A549 (cell line): Measurements from ENCODE around the gene GNA12. TPM values are rescaled to one million over a fixed set of nuclear protein-coding genes. Genes with fewer than 3 reads are reported as not detected.

Source experiments
- ATAC-seq, 2 experiments: fragments of 200-7000 bp in 1 of 2; fragments of >200 bp in 1 of 2; cut with Nextera tagmentation in 1 of 2; cut with Tn5 transposase in 1 of 2; 3 replicates each; pipeline versions ENCODE4 v1.8.0 to v1.9.1; 2018 to 2020; ENCODE audit warnings: mild to moderate bottlenecking in 1 of 2, moderate library complexity in 1 of 2
- CTCF ChIA-PET: fragments of 300-600 bp; sonication (Branson Sonifier 250); formaldehyde crosslinking; extraction: SDS; loops from one replicate; lab custom pipeline; 2021; ENCODE audit warnings: antibody characterized with exemption, inconsistent platforms; lab: Yijun Ruan, JAX
- POLR2A ChIA-PET: fragments of 350-600 bp; formaldehyde crosslinking; extraction: SDS; loops from one replicate; lab custom pipeline; 2021; ENCODE audit warnings: antibody characterized with exemption, inconsistent platforms; lab: Yijun Ruan, JAX
- DNase-seq, 2 experiments: peaks; one replicate each; pipeline versions ENCODE4 v3.0.0 to v3.0.0-alpha.2; 2011 to 2016; ENCODE audit warnings: low read depth in 1 of 2, low spot score in 1 of 2
- FAIRE-seq: peaks from 2 replicates; lab custom pipeline; 2011; peaks lifted over from hg19 to GRCh38; lab: Jason Lieb, UNC
- H3K27ac ChIP-seq, 2 experiments: fragments of >200 bp; sonication (Bioruptor Twin); formaldehyde crosslinking; 3 replicates each; pipeline ENCODE4 v1.5.1; 2016 to 2017
- H3K4me1 ChIP-seq: fragments of >200 bp; sonication (Bioruptor Twin); formaldehyde crosslinking; 3 replicates; pipeline ENCODE4 v1.6.1; 2016
- H3K4me2 ChIP-seq: fragments of >200 bp; sonication (Bioruptor Twin); formaldehyde crosslinking; 3 replicates; pipeline ENCODE4 v1.6.1; 2016
- H3K4me3 ChIP-seq: fragments of >200 bp; sonication (Bioruptor Twin); formaldehyde crosslinking; 3 replicates; pipeline ENCODE4 v1.5.1; 2016
- H3K9me3 ChIP-seq: fragments of >200 bp; sonication (Bioruptor Twin); formaldehyde crosslinking; 3 replicates; pipeline ENCODE4 v1.6.1; 2016
- CBX8 ChIP-seq: fragments of 200-600 bp; sonication (generic); IDR thresholded peaks from 2 replicates; pipeline ENCODE4 v1.6.1; 2016
- CHD4 ChIP-seq: fragments of 200-600 bp; sonication (generic); IDR thresholded peaks from 2 replicates; pipeline ENCODE4 v1.6.1; 2016; ENCODE audit warnings: antibody characterized with exemption, mild to moderate bottlenecking, borderline replicate concordance
- EHF ChIP-seq: fragments of 250-450 bp; sonication (Bioruptor Pico); IDR thresholded peaks from 2 replicates; pipeline ENCODE4 v1.5.0; 2020; ENCODE audit warnings: mild to moderate bottlenecking
- EP300 ChIP-seq, 2 experiments: fragments of >200 bp; sonication (Bioruptor Twin); formaldehyde crosslinking; IDR thresholded peaks; 2 replicates in 1 of 2; 3 replicates in 1 of 2; pipeline ENCODE4 v1.6.1; 2016 to 2017
- FOSB ChIP-seq: fragments of 250-450 bp; sonication (Bioruptor Pico); IDR thresholded peaks from 2 replicates; pipeline ENCODE4 v1.5.0; 2020; ENCODE audit warnings: mild to moderate bottlenecking, moderate library complexity
- FOSL2 ChIP-seq, 2 experiments: fragments of 450-650 bp in 1 of 2; fragments of >200 bp in 1 of 2; sonication (Bioruptor Twin) in 1 of 2; formaldehyde crosslinking; IDR thresholded peaks; 2 replicates each; pipeline versions ENCODE4 v1.5.0 to v1.6.1; 2016 to 2020; ENCODE audit warnings: mild to moderate bottlenecking in 1 of 2, moderate library complexity in 1 of 2
- FOXS1 ChIP-seq: fragments of 250-450 bp; sonication (Bioruptor Pico); IDR thresholded peaks from 2 replicates; pipeline ENCODE4 v1.5.0; 2020; ENCODE audit warnings: mild to moderate bottlenecking, moderate library complexity
- GATA3 ChIP-seq: IDR thresholded peaks from 2 replicates; pipeline ENCODE4 v1.6.1; 2012; ENCODE audit warnings: borderline replicate concordance
- HOXB13 ChIP-seq: fragments of 250-450 bp; sonication (Bioruptor Pico); IDR thresholded peaks from 2 replicates; pipeline ENCODE4 v1.5.0; 2020; ENCODE audit warnings: low read depth, mild to moderate bottlenecking, moderate library complexity
- HOXB5 ChIP-seq: fragments of 250-450 bp; sonication (Bioruptor Pico); IDR thresholded peaks from 2 replicates; pipeline ENCODE4 v1.5.0; 2020; ENCODE audit warnings: mild to moderate bottlenecking, moderate library complexity
- JUN ChIP-seq, 2 experiments: fragments of >200 bp; sonication (Bioruptor Twin); formaldehyde crosslinking; IDR thresholded peaks; 2 replicates in 1 of 2; 3 replicates in 1 of 2; pipeline ENCODE4 v1.6.1; 2016 to 2017
- JUNB ChIP-seq: fragments of >200 bp; sonication (Bioruptor Twin); formaldehyde crosslinking; IDR thresholded peaks from 2 replicates; pipeline ENCODE4 v1.6.1; 2016
- MAFK ChIP-seq: fragments of 450-650 bp; IDR thresholded peaks from 2 replicates; pipeline ENCODE4 v1.6.1; 2014; ENCODE audit not compliant: partially characterized antibody
- MAZ ChIP-seq: fragments of 150-350 bp; IDR thresholded peaks from 2 replicates; pipeline ENCODE4 v1.6.1; 2014; ENCODE audit warnings: antibody characterized with exemption, low read depth, low read length, borderline replicate concordance
- MYC ChIP-seq: IDR thresholded peaks from 2 replicates; pipeline ENCODE4 v1.6.1; 2012; ENCODE audit warnings: mild to moderate bottlenecking, inconsistent platforms, low read length, improper control_type of control experiment, borderline replicate concordance
- PBX3 ChIP-seq: IDR thresholded peaks from 2 replicates; pipeline ENCODE4 v1.6.1; 2012
- POLR2AphosphoS2 ChIP-seq: conservative IDR thresholded peaks from 2 replicates; pipeline ENCODE4 v1.6.1; 2012; ENCODE audit warnings: low read length, improper control_type of control experiment, inconsistent platforms
- RAD21 ChIP-seq, 2 experiments: fragments of >200 bp in 1 of 2; sonication (Bioruptor Twin) in 1 of 2; formaldehyde crosslinking in 1 of 2; IDR thresholded peaks in 1 of 2; conservative IDR thresholded peaks in 1 of 2; 2 replicates in 1 of 2; 3 replicates in 1 of 2; pipeline ENCODE4 v1.6.1; 2012 to 2018; ENCODE audit warnings: inconsistent platforms in 1 of 2
- RARB ChIP-seq: fragments of 250-450 bp; sonication (Bioruptor Pico); IDR thresholded peaks from 2 replicates; pipeline ENCODE4 v1.8.0; 2021; ENCODE audit warnings: mild to moderate bottlenecking, moderate library complexity
- RCOR1 ChIP-seq: fragments of 150-350 bp; IDR thresholded peaks from 2 replicates; pipeline ENCODE4 v1.6.1; 2014; ENCODE audit warnings: antibody characterized with exemption, low read length, low read depth
- RNF2 ChIP-seq: fragments of 200-600 bp; sonication (generic); IDR thresholded peaks from 2 replicates; pipeline ENCODE4 v1.6.1; 2016; ENCODE audit warnings: low read depth, mild to moderate bottlenecking, antibody characterized with exemption, moderate library complexity, borderline replicate concordance
- SMC3 ChIP-seq: fragments of >200 bp; sonication (Bioruptor Twin); formaldehyde crosslinking; IDR thresholded peaks from 3 replicates; pipeline ENCODE4 v1.6.1; 2018; ENCODE audit warnings: inconsistent platforms
- ZC3H11A ChIP-seq: fragments of 450-650 bp; IDR thresholded peaks from 2 replicates; pipeline ENCODE4 v1.6.1; 2014; ENCODE audit warnings: antibody characterized with exemption, mild to moderate bottlenecking
- ZFP36 ChIP-seq: fragments of 450-650 bp; IDR thresholded peaks from 2 replicates; pipeline ENCODE4 v1.6.1; 2014; ENCODE audit warnings: borderline replicate concordance; ENCODE audit not compliant: partially characterized antibody
- ZNF302 ChIP-seq: fragments of 250-450 bp; sonication (Bioruptor Pico); IDR thresholded peaks from 2 replicates; pipeline ENCODE4 v1.9.0; 2021; ENCODE audit warnings: inconsistent platforms, mild to moderate bottlenecking, moderate library complexity
- WGBS: methylation state at CpG from one replicate; pipeline ENCODE4 v1.1.6; 2017; ENCODE audit errors: missing lambda C conversion rate; 5-methylcytosine and 5-hydroxymethylcytosine counted together
- polyA plus RNA-seq, 4 experiments: library from polyadenylated mRNA; depleted of rRNA in 3 of 4; stranded (reverse); fragments of >200 nt; fragmentation: RNase III in 1 of 4; extraction: RNeasy Plus Mini Kit Qiagen cat#74134 plus additional on column Dnase treatment in 1 of 4; gene quantifications; 2 replicates in 3 of 4; 3 replicates in 1 of 4; pipeline ENCODE4 v1.2.3, GENCODE V29; 2011 to 2017

Gene GNA12
- polyA plus RNA-seq, 2 of the 4 experiments (the other 2 are of a cell fraction), result 33.0 to 43.7 TPM

GRCh38 chr7:2862831-2863361, 18.8 kb upstream of the GNA12 start:
- no peak; a peak in 1 of 6 replicates for ATAC-seq
- CTCF ChIA-PET, result interaction anchor here (0.9 kb wide), 1 partner anchor 10 kb away, joined by 3 read pairs; no protein-coding TSS in a partner anchor
- TF ChIP-seq ZC3H11A (no peak), RNF2 (no peak), GATA3 (no peak), FOSL2 (IDR thresholded peaks at IDR 0.05) (no peak), FOSL2 (CRISPR knock-in tag; IDR thresholded peaks at IDR 0.05) (no peak), FOXS1 (CRISPR knock-in tag) (no peak), FOSB (CRISPR knock-in tag) (no peak)

GRCh38 chr7:2861509-2861908, 17.4 kb upstream of the GNA12 start:
- CTCF ChIA-PET, result interaction anchor here (0.6 kb wide), 1 partner anchor 21 kb away, joined by 3 read pairs; no protein-coding TSS in a partner anchor
- no peak for FAIRE-seq
- Histone ChIP-seq H3K4me3 (no peak overlapping the region), H3K9me3 (no peaks in the 10 kb centered on the region), H3K27ac (no peak overlapping the region; a peak in 1 of 6 replicates), H3K4me1 (peaks cover 13% of the 10 kb centered on the region), H3K4me2 (no peak overlapping the region)
- no peak for TF ChIP-seq RAD21 (conservative IDR thresholded peaks at IDR 0.05 in 1 of 2, IDR thresholded peaks at IDR 0.05 in 1 of 2)
- no peak for TF ChIP-seq RCOR1
- TF ChIP-seq SMC3, result no peak
- no peak for TF ChIP-seq ZNF302
- TF ChIP-seq MAZ, result no peak
- TF ChIP-seq RARB (CRISPR knock-in tag), result no peak
- TF ChIP-seq CHD4, result no peak
- TF ChIP-seq HOXB5, result no peak
- no peak for TF ChIP-seq CBX8
- no peak for TF ChIP-seq MAFK
- TF ChIP-seq HOXB13 (CRISPR knock-in tag), result no peak
- TF ChIP-seq ZFP36, result no peak
- TF ChIP-seq FOSL2 (IDR thresholded peaks at IDR 0.05), result no peak
- TF ChIP-seq FOSL2 (CRISPR knock-in tag; IDR thresholded peaks at IDR 0.05), result no peak
- TF ChIP-seq PBX3, result no peak
- TF ChIP-seq FOSB (CRISPR knock-in tag), result no peak
- TF ChIP-seq RNF2, result no peak
- no peak for TF ChIP-seq MYC
- no peak for TF ChIP-seq JUNB
- no peak for DNase-seq
- no peak for ATAC-seq
- POLR2A ChIA-PET, result no interaction called here
- 72% methylated on average over 4 of the region's 4 CpGs for WGBS

More at GRCh38 chr7:2862831-2863361, 18.8 kb upstream of the GNA12 start:
- 95% methylated on average over 13 of the region's 22 CpGs for WGBS
- H3K9me3 ChIP-seq, result no peaks in the 10 kb centered on the region
- peaks cover 13% of the 10 kb centered on the region for H3K4me1 ChIP-seq
- FAIRE-seq (no peak), DNase-seq (no peak)
- peak overlapping the region; percentile 69; the same call in 1 of the 3 replicates for H3K4me2 ChIP-seq
- H3K27ac ChIP-seq, result peak overlapping the region; percentile 74 to 88; a peak in 5 of 6 replicates
- H3K4me3 ChIP-seq, result no peak overlapping the region
- POLR2A ChIA-PET, result no interaction called here

- DNase-seq, result no peak
These were observed 16.6 kb upstream of the GNA12 start for GRCh38 chr7:2860627-2861133.

More at GRCh38 chr7:2860627-2861133, 16.6 kb upstream of the GNA12 start:
- H3K4me1 ChIP-seq, result peaks cover 13% of the 10 kb centered on the region
- ChIA-PET POLR2A (no interaction called here), CTCF (interaction anchor here (1.0 kb wide), 1 partner anchor 180 kb away, joined by 3 read pairs; no protein-coding TSS in a partner anchor)
- no peaks in the 10 kb centered on the region for H3K9me3 ChIP-seq
- 72% methylated on average over 14 of the region's 14 CpGs for WGBS
- ATAC-seq, result no peak
- H3K27ac ChIP-seq, result no peak overlapping the region
- H3K4me2 ChIP-seq, result no peak overlapping the region
- no peak for TF ChIP-seq EP300 (IDR thresholded peaks at IDR 0.05)
- TF ChIP-seq EHF (CRISPR knock-in tag), result no peak
- no peak for TF ChIP-seq POLR2AphosphoS2
- TF ChIP-seq JUN (IDR thresholded peaks at IDR 0.05), result no peak
- no peak for FAIRE-seq
- no peak overlapping the region for H3K4me3 ChIP-seq
